HepG2 (cell line): ENCODE results near the gene P2RX6. TPM values are rescaled to one million over a fixed set of nuclear protein-coding genes. Genes with fewer than 3 reads are reported as not detected.
A peak's percentile ranks its signal among the peaks of the same experiment; 100 is the strongest.

Experiments used
- BCL6 ChIP-seq: IDR thresholded peaks from 2 replicates; pipeline ENCODE4 v1.6.1; 2016; ENCODE audit warnings: missing genetic modification reagents, missing compliant biosample characterization
- DRAP1 ChIP-seq: IDR thresholded peaks from 2 replicates; pipeline ENCODE4 v1.6.1; 2016; ENCODE audit warnings: missing genetic modification reagents, missing compliant biosample characterization
- HMGXB3 ChIP-seq: sonication (generic); formaldehyde crosslinking; IDR thresholded peaks from 2 replicates; pipeline ENCODE4 v1.4.0; 2020; ENCODE audit warnings: missing genetic modification reagents, borderline replicate concordance
- PBX2 ChIP-seq: IDR thresholded peaks from 2 replicates; pipeline ENCODE4 v1.6.1; 2016; ENCODE audit warnings: control low read depth
- SCMH1 ChIP-seq: sonication (generic); formaldehyde crosslinking; IDR thresholded peaks from 2 replicates; pipeline ENCODE4 v1.9.0; 2021; ENCODE audit warnings: missing genetic modification reagents, mild to moderate bottlenecking, borderline replicate concordance
- SRSF1 ChIP-seq: fragments of 200-400 bp; formaldehyde crosslinking; optimal IDR thresholded peaks from 2 replicates; pipeline ENCODE3; 2017; ENCODE audit warnings: mild to moderate bottlenecking, low read depth, low read length, moderate library complexity
- THAP11 ChIP-seq: IDR thresholded peaks from 2 replicates; pipeline ENCODE4 v1.6.1; 2016; ENCODE audit warnings: missing biosample characterization, missing genetic modification reagents
- USF2 ChIP-seq, 2 experiments: sonication (generic) in 1 of 2; formaldehyde crosslinking in 1 of 2; IDR thresholded peaks; 2 replicates each; pipeline versions ENCODE4 v1.5.1 to v1.6.1; 2011 to 2020; ENCODE audit warnings: borderline replicate concordance in 1 of 2, low read depth in 1 of 2, low read length in 1 of 2, mild to moderate bottlenecking in 1 of 2, missing genetic modification reagents in 1 of 2, moderate library complexity in 1 of 2
- ZBTB43 ChIP-seq: sonication (generic); formaldehyde crosslinking; conservative IDR thresholded peaks from 2 replicates; pipeline ENCODE4 v1.4.0; 2020; ENCODE audit warnings: missing genetic modification reagents
- ZFP36L2 ChIP-seq: sonication (generic); formaldehyde crosslinking; IDR thresholded peaks from 2 replicates; pipeline ENCODE4 v1.4.0; 2020; ENCODE audit warnings: missing genetic modification reagents
- ZNF460 ChIP-seq: sonication (generic); formaldehyde crosslinking; IDR thresholded peaks from 2 replicates; pipeline ENCODE4 v1.5.1; 2020; ENCODE audit warnings: missing genetic modification reagents, mild to moderate bottlenecking, borderline replicate concordance
- ZNF563 ChIP-seq: sonication (generic); formaldehyde crosslinking; IDR thresholded peaks from 2 replicates; pipeline ENCODE4 v1.8.0; 2022; ENCODE audit warnings: mild to moderate bottlenecking, moderate library complexity, missing genetic modification reagents
- ZNF781 ChIP-seq: sonication (generic); formaldehyde crosslinking; IDR thresholded peaks from 2 replicates; pipeline ENCODE4 v1.5.1; 2020; ENCODE audit warnings: borderline replicate concordance, mild to moderate bottlenecking, missing genetic modification reagents; ENCODE audit errors: not compliant biosample characterization
- ZNF784 ChIP-seq: sonication (generic); formaldehyde crosslinking; IDR thresholded peaks from 2 replicates; pipeline ENCODE4 v1.5.1; 2020; ENCODE audit warnings: missing genetic modification reagents, mild to moderate bottlenecking, borderline replicate concordance
- polyA plus RNA-seq, 8 experiments: library from polyadenylated mRNA; depleted of rRNA in 3 of 8; stranded (reverse) in 7 of 8; unstranded in 1 of 8; fragments of >200 nt; fragmentation: Illumina TruSeq in 4 of 8; extraction: Trizol in 4 of 8; gene quantifications; 2 replicates each; pipeline versions ENCODE4 v1.2.1 to v1.2.3, GENCODE V29; 2011 to 2016; ENCODE audit warnings: low read depth in 4 of 8, missing spikeins in 1 of 8, mixed read lengths in 1 of 8; ENCODE audit not compliant: insufficient read depth in 1 of 8
- total RNA-seq, 5 experiments: library from RNA; depleted of rRNA; stranded (reverse); fragments of >200 nt; fragmentation: Illumina TruSeq; extraction: Trizol; gene quantifications; 2 replicates each; pipeline ENCODE4 v1.2.3, GENCODE V29; 2016; ENCODE audit warnings: low read depth in 1 of 5

Gene P2RX6
- total and polyA plus RNA-seq, 2 of the 13 experiments (the other 11 are each of a cell fraction or from before 2014, with no cell fraction given) = 0.04 to 0.12 TPM

GRCh38 chr22:21014726-21015465, at the start of gene P2RX6 (continued):
- TF ChIP-seq HMGXB3 (CRISPR knock-in tag) (no peak), SRSF1 (peak; percentile 46), ZNF460 (CRISPR knock-in tag) (peak; percentile 67; the same call in 1 of the 2 replicates), ZNF781 (CRISPR knock-in tag) (no peak), ZBTB43 (CRISPR knock-in tag) (no peak), ZNF563 (CRISPR knock-in tag) (0 out of 2 replicates have a peak, but pooled peaks have one; percentile 18), PBX2 (CRISPR knock-in tag) (0 out of 2 replicates have a peak, but pooled peaks have one; percentile 17), USF2 (IDR thresholded peaks at IDR 0.05; ENCODE audit: low read depth, low read length) (no peak), USF2 (CRISPR knock-in tag; IDR thresholded peaks at IDR 0.05; ENCODE audit: borderline replicate concordance) (no peak), ZFP36L2 (CRISPR knock-in tag) (no peak), BCL6 (CRISPR knock-in tag) (0 out of 2 replicates have a peak, but pooled peaks have one; percentile 33), SCMH1 (CRISPR knock-in tag) (no peak), THAP11 (CRISPR knock-in tag) (0 out of 2 replicates have a peak, but pooled peaks have one; percentile 13), ZNF784 (CRISPR knock-in tag) (no peak), DRAP1 (CRISPR knock-in tag) (peak; percentile 47; the same call in 1 of the 2 replicates)
